GM12878 (cell line): ENCODE results near the gene WNT5B. TPM values are rescaled to one million over a fixed set of nuclear protein-coding genes. Genes with fewer than 3 reads are reported as not detected.

ENCODE experiments used
- ATAC-seq: fragments of 200-7000 bp; cut with Tn5 transposase; 3 replicates; pipeline ENCODE4 v1.9.1; 2020; ENCODE audit warnings: mild to moderate bottlenecking, moderate library complexity
- BruUV-seq: library from RNA; stranded (reverse); fragments of 400-500 nt; replicated peaks from 2 replicates; lab custom pipeline; 2021; lab: Mats Ljungman, UMichigan
- CTCF ChIA-PET: fragments of 300-600 bp; sonication (Branson Sonifier 250); formaldehyde crosslinking; extraction: SDS; loops from one replicate; lab custom pipeline; 2021; ENCODE audit warnings: inconsistent platforms; lab: Yijun Ruan, JAX
- POLR2A ChIA-PET: fragments of 350-600 bp; formaldehyde crosslinking; extraction: SDS; loops from one replicate; lab custom pipeline; 2021; ENCODE audit warnings: inconsistent platforms; lab: Charles Lee
- RAD21 ChIA-PET: fragments of 300-600 bp; sonication (Branson Sonifier 250); formaldehyde crosslinking; loops from one replicate; lab custom pipeline; 2023; ENCODE audit warnings: antibody characterized with exemption; ENCODE audit not compliant: unreplicated experiment; lab: Charles Lee
- SMC1A ChIA-PET: fragments of 300-600 bp; sonication (Branson Sonifier 250); formaldehyde crosslinking; loops from one replicate; lab custom pipeline; 2023; ENCODE audit not compliant: unreplicated experiment, uncharacterized antibody; lab: Charles Lee
- DNase-seq: peaks from one replicate; pipeline ENCODE4 v3.0.0-alpha.2; 2011; ENCODE audit warnings: low read depth, low spot score
- FAIRE-seq: peaks from 3 replicates; lab custom pipeline; 2011; peaks lifted over from hg19 to GRCh38; lab: Jason Lieb, UNC
- H2AFZ ChIP-seq: 2 replicates; pipeline ENCODE4 v1.6.0; 2011; ENCODE audit warnings: low read depth, low read length, control low read depth; ENCODE audit not compliant: control insufficient read depth
- H3K27ac ChIP-seq: 2 replicates; pipeline ENCODE4 v1.5.1; 2011; ENCODE audit warnings: control low read depth; ENCODE audit not compliant: control insufficient read depth, insufficient read depth
- H3K27me3 ChIP-seq, 2 experiments: replicated peaks in 1 of 2; 2 replicates each; pipeline versions ENCODE4 v1.6.0 to v1.6.1; 2011; ENCODE audit warnings: low read length in 1 of 2; ENCODE audit not compliant: control insufficient read depth in 2 of 2, insufficient read depth in 2 of 2
- H3K36me3 ChIP-seq, 2 experiments: 2 replicates each; pipeline ENCODE4 v1.5.1; 2011; ENCODE audit warnings: low read length in 1 of 2; ENCODE audit not compliant: control insufficient read depth in 2 of 2, insufficient read depth in 2 of 2
- H3K4me1 ChIP-seq: 2 replicates; pipeline ENCODE4 v1.6.1; 2011; ENCODE audit warnings: mild to moderate bottlenecking, low read length, moderate library complexity, mixed read lengths; ENCODE audit not compliant: control insufficient read depth, insufficient read depth
- H3K4me2 ChIP-seq: 2 replicates; pipeline ENCODE4 v1.6.0; 2011; ENCODE audit warnings: control low read depth; ENCODE audit not compliant: control insufficient read depth, insufficient read depth
- H3K4me3 ChIP-seq: fragments of 200-600 bp; sonication (generic); 2 replicates; pipeline ENCODE4 v1.5.1; 2016
- H3K79me2 ChIP-seq: 2 replicates; pipeline ENCODE4 v1.6.0; 2011; ENCODE audit warnings: low read length; ENCODE audit not compliant: control insufficient read depth, insufficient read depth
- H3K9ac ChIP-seq: 2 replicates; pipeline ENCODE4 v1.8.0; 2011; ENCODE audit warnings: low read length, control low read depth, mixed read lengths; ENCODE audit not compliant: control insufficient read depth, insufficient read depth
- H3K9me3 ChIP-seq: replicated peaks from 3 replicates; pipeline ENCODE4 v1.5.1; 2011; ENCODE audit warnings: mild to moderate bottlenecking, low read length; ENCODE audit not compliant: control insufficient read depth, insufficient read depth
- H4K20me1 ChIP-seq: 2 replicates; pipeline ENCODE4 v1.6.0; 2011; ENCODE audit not compliant: control insufficient read depth, insufficient read depth
- BCLAF1 ChIP-seq: fragments of 450-650 bp; IDR thresholded peaks from 2 replicates; pipeline ENCODE4 v1.6.1; 2017; ENCODE audit warnings: antibody characterized with exemption, mild to moderate bottlenecking, moderate library complexity
- DPF2 ChIP-seq: fragments of 450-650 bp; IDR thresholded peaks from 2 replicates; pipeline ENCODE4 v1.6.1; 2017; ENCODE audit warnings: mild to moderate bottlenecking
- EED ChIP-seq: sonication (generic); IDR thresholded peaks from 2 replicates; pipeline ENCODE4 v1.6.1; 2016; ENCODE audit warnings: antibody characterized with exemption, low read depth
- NR2C1 ChIP-seq: fragments of 450-650 bp; IDR thresholded peaks from 2 replicates; pipeline ENCODE4 v1.6.1; 2017; ENCODE audit warnings: antibody characterized with exemption, mild to moderate bottlenecking, moderate library complexity
- RAD51 ChIP-seq: fragments of 450-650 bp; IDR thresholded peaks from 2 replicates; pipeline ENCODE4 v1.6.1; 2016; ENCODE audit warnings: moderate library complexity, mild to moderate bottlenecking, inconsistent platforms
- RELA ChIP-seq: fragments of 450-650 bp; IDR thresholded peaks from 2 replicates; pipeline ENCODE4 v1.8.0; 2014; ENCODE audit warnings: borderline replicate concordance; ENCODE audit not compliant: partially characterized antibody
- SIN3A ChIP-seq: IDR thresholded peaks from 2 replicates; pipeline ENCODE4 v1.6.1; 2012; ENCODE audit warnings: low read depth, low read length, improper control_type of control experiment
- SPI1 ChIP-seq: IDR thresholded peaks from 2 replicates; pipeline ENCODE4 v1.6.1; 2011; ENCODE audit warnings: low read depth, mild to moderate bottlenecking, low read length, moderate library complexity, borderline replicate concordance; ENCODE audit not compliant: insufficient read depth
- ZBTB40 ChIP-seq: fragments of 450-650 bp; IDR thresholded peaks from 2 replicates; pipeline ENCODE4 v1.6.1; 2016; ENCODE audit warnings: mild to moderate bottlenecking, moderate library complexity, borderline replicate concordance
- ZNF274 ChIP-seq: IDR thresholded peaks from one replicate; pipeline ENCODE4 v1.8.0; 2011; ENCODE audit not compliant: insufficient read length, insufficient read depth
- WGBS: methylation state at CpG from one replicate; pipeline ENCODE4 v1.1.6; 2016; ENCODE audit warnings: low lambda C conversion rate; ENCODE audit not compliant: insufficient replicate concordance, insufficient coverage; ENCODE audit errors: missing lambda C conversion rate; 5-methylcytosine and 5-hydroxymethylcytosine counted together
- in situ Hi-C: fragments of 300-500 bp; cut with MboI; formaldehyde crosslinking; loops from 9 replicates; pipeline ENCODE4 v1.14.3; 2018; ENCODE audit warnings: mixed read lengths
- intact Hi-C: fragments of 100-400 bp; cut with micrococcal nuclease; formaldehyde crosslinking; loops from one replicate; pipeline ENCODE4 v1.14.2; 2022; ENCODE audit not compliant: unreplicated experiment
- polyA plus RNA-seq, 11 experiments: library from polyadenylated mRNA; depleted of rRNA in 4 of 11; unstranded in 6 of 11; stranded (reverse) in 5 of 11; fragments of >200 nt; fragmentation: Nextera tagmentation in 4 of 11; fragmentation: Illumina TruSeq in 1 of 11; extraction: Ambion mirVana in 4 of 11; extraction: Trizol in 1 of 11; gene quantifications; 1 replicate in 1 of 11; 2 replicates in 10 of 11; pipeline versions ENCODE4 v1.2.1 to v1.2.3, GENCODE V29; 2011 to 2016; ENCODE audit warnings: inconsistent platforms in 2 of 11, missing spikeins in 2 of 11, low read depth in 1 of 11
- total RNA-seq, 4 experiments: library from RNA; depleted of rRNA in 3 of 4; stranded (reverse); fragments of >200 nt in 3 of 4; fragmentation: Illumina TruSeq in 1 of 4; extraction: Trizol in 1 of 4; gene quantifications; 2 replicates each; pipeline versions ENCODE4 v1.2.1 to v1.2.3, GENCODE V29; 2013 to 2021
- TF ChIP-seq, protein P1 (sequence below): fragments of 450-650 bp; IDR thresholded peaks from 2 replicates; pipeline ENCODE4 v1.6.1; 2017; ENCODE audit warnings: low read depth, mild to moderate bottlenecking, moderate library complexity

The WNT5B gene
- total and polyA plus RNA-seq, 10 of the 15 experiments (the other 5 are each of a cell fraction or from before 2014, with no cell fraction given): 0.45 to 18.3 (median 5.4) TPM

DNA sequence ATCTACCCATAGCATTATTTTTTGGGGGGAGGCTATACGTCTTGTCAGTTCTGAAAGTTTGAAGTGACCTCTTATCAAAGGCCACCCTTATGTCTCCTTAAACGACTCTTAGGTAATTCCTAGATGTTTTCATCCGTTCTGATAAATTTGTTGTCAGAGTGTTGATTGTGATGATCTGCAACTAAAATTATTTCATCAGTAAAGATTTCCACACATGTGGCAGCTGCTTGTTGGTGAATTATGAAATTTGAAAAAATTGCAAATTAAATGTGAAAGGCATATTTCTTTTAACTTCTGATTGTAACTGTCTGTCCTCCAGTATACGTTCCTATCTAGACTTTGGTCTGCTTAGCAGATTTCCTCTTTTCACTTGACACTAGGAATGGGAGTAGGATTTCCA, 63.2 kb downstream of the WNT5B start (continued):
- TF ChIP-seq RELA (no peak), BCLAF1 (no peak), ZNF274 (no peak)

- ChIA-PET POLR2A (interaction anchor here (0.7 to 0.8 kb wide), 3 partner anchors 134 to 247 kb away, joined by 3 to 6 read pairs (median 5); no protein-coding TSS in a partner anchor), RAD21 (no interaction called here), SMC1A (interaction anchor here (1.2 to 1.6 kb wide), 3 partner anchors 22 to 99 kb away, joined by 3 to 6 read pairs (median 4); no protein-coding TSS in a partner anchor), CTCF (interaction anchor here (0.7 to 1.6 kb wide), 5 partner anchors 17 to 596 kb away, joined by 3 to 5 read pairs (median 4); no protein-coding TSS in a partner anchor)
- ATAC-seq (peak; percentile 12), DNase-seq (no peak), FAIRE-seq (no peak)
- no peaks in the 10 kb centered on the region for H3K27me3 ChIP-seq
- H3K9ac ChIP-seq: no peak overlapping the region; the same call in 1 of the 2 replicates
- intact Hi-C loops: loop anchor here (5.0 kb wide), 1 partner anchor 54 kb away; no protein-coding TSS in a partner anchor
- peaks cover 5% of the 10 kb centered on the region; the same call in 1 of the 2 replicates for H3K4me1 ChIP-seq
- in situ Hi-C loops: no loop called here
- no peaks in the 10 kb centered on the region for H3K9me3 ChIP-seq
- no peak overlapping the region for H3K27ac ChIP-seq
- peak overlapping the region; percentile 93 for H3K4me3 ChIP-seq
- BruUV-seq: no TSS peak
- H3K36me3 ChIP-seq: 0 out of 4 replicates have a peak, but pooled peaks cover 0 to 2% of the 10 kb centered on the region in 2 experiments
- H2AFZ ChIP-seq: no peak overlapping the region
- H3K79me2 ChIP-seq: peaks cover 71% of the 10 kb centered on the region
- H4K20me1 ChIP-seq: no peaks in the 10 kb centered on the region
- H3K4me2 ChIP-seq: peak overlapping the region; percentile 52
- WGBS: 42% methylated on average over 13 of the region's 15 CpGs
- TF ChIP-seq, protein P1, sequence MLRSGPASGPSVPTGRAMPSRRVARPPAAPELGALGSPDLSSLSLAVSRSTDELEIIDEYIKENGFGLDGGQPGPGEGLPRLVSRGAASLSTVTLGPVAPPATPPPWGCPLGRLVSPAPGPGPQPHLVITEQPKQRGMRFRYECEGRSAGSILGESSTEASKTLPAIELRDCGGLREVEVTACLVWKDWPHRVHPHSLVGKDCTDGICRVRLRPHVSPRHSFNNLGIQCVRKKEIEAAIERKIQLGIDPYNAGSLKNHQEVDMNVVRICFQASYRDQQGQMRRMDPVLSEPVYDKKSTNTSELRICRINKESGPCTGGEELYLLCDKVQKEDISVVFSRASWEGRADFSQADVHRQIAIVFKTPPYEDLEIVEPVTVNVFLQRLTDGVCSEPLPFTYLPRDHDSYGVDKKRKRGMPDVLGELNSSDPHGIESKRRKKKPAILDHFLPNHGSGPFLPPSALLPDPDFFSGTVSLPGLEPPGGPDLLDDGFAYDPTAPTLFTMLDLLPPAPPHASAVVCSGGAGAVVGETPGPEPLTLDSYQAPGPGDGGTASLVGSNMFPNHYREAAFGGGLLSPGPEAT: no peak
- no peak for TF ChIP-seq RELA
- TF ChIP-seq SIN3A: no peak
- TF ChIP-seq RAD51: no peak
- TF ChIP-seq EED: 0 out of 2 replicates have a peak, but pooled peaks have one; percentile 13
- TF ChIP-seq ZBTB40: no peak
- no peak for TF ChIP-seq SPI1
- TF ChIP-seq NR2C1: no peak
- no peak for TF ChIP-seq DPF2
These were observed 64.0 kb downstream of the WNT5B start for GRCh38 chr12:1692895-1693610.
